ENCODE measurements around the gene DAZAP2.
"Not testable (repeated sequence)": the region's sequence is repeated elsewhere in the genome, so short reads cannot be mapped to it uniquely, and the experiment has no call there.

Gene DAZAP2

DNA sequence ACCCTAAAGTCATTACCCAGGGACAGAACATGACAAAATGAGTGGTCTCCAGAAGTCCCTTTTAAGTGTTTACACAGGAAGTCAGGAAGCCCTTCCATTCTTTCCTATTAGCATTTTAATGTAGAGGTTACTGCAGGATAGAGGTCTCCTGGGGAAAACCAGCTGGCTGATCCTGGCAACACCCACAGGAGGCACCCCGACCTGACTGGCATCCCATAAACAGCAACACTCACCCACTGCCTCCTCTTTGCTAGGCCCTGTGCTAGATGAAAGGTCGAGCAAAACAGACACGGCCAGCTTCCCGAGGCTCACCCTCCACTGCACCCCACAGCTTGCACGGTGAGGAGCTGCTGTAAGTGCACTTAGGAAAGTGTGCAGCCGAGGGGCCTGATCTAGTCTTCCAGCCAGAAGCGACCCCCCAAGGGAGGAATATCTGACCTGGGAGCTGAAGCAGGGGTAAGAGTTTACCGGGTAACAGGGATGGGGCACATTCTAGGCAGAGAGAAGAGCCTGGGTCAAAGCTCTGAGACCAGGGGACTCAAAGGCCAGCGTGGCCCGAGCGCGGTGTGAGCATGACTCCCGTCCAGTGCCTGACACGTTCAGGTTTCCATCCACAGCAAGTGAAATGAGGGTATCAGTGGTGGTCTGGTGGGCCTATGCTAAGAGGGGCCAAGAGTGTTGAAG is 9.0 kb downstream of the DAZAP2 start:
- no peak for DNase-seq

DNA sequence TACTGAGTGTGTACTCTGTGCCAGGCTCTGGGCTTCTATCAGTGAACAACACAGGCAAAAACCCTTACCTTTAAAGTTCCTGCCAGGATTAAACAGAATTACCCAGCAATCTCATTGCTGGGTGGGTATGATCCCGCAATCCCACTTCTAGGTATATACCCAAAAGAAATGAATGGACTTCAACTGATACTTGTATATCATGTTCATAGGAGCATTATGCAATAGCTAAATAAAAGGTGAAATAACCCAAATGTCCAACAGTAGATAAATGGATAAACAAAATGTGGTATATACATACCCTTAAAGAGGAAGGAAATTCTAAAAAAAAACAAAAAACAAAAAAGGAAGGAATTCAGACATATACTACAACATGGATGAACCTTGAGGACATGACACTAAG is 14.7 kb downstream of the DAZAP2 start:
- DNase-seq: no peak

DNA sequence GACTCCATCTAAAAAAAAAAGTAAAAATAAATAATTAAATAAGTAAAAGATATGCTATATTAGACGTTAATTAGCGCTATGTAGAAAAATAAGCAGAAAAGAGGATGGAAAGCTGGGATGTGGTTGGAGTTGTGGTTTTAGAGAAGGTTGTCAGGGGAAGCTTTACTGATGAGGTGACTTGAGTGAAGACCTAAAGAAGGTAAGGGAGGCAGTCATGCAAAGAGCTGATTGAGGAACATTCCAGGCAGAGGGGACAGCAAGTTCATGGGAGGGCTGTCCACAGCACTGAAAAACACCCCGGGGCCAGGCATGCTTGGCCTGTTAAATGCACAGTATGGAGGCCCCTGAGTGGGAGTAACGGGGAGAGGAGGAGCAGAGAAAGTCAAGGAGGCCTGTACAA is 15.9 kb downstream of the DAZAP2 start:
- DNase-seq: no peak

DNA sequence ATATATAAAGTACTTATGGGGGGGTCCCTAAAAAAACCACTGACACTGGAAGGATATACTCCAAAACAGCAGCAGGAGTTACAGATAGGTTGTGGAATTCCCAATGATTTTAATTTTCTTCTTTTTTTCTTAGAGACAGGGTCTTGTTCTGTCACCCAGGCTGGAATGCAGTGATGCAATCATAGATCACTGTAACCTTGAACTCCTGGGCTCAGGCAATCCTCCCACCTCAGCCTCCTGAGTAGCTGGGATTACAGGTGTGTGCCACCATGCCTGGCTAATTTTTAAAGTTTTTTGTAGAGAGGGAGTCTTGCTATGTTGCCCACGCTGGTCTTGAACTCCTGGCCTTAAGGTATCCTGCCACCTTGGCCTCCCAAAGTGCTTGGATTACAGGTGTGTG is 21.0 kb downstream of the DAZAP2 start:
- DNase-seq: not testable (repeated sequence)

DNA sequence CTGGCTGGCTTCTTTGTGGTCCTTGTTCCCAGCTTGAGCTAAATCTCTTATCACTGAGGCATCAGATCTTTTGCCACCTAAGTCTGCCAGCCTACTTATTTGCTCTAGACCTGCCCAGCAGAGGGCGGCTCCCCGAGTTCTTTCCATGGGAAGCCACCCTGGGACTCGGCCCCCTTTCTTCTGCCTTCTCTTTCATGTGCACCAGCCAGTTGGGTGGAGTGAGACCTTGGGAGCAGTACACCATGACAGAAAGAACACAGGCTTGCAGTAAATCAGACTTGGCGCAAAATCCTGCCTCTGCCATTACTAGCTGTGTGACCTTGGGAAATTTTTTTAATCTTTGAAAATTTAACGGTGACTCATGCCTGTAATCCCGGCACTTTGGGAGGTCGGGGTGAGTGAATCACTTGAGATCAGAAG is 24.1 kb downstream of the DAZAP2 start:
- no peak for DNase-seq

DNA sequence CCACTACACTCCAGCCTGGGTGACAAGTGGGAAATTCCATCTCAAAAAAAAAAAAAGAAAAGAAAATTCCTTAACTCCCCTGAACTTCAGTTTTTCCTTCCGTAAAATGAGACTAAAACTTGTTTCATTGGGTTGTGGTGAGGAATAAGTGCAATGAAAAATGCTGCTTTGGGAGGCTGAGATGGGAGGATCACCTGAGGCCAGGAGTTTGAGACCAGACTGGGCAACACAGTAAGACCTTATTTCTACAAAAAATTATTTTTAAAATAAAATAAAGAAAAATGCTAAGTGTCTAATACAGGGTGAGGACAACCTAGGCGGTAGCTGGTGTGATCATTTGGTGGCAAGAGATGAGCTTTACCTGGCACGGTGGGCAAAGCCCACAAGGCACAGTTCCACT is 24.7 kb downstream of the DAZAP2 start:
- no peak for DNase-seq

DNA sequence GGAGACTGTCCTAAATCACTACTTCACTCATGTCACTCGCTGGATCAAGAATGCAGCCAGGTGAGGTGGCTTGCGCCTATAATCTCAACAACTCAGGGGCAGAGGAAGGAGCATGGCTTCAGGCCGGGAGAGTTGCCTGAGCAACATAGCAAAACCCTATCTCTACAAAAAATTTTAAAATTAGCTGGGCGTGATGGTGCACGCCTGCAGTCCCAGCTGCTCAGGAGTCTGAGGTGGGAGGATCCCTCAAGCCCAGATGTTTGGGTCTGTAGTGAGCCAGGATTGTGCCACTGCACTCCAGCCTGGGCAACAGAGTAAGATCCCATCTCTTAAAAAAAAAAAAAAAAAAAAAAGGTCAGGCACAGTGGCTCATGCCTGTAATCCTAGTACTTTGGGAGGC is 25.7 kb downstream of the DAZAP2 start:
- DNase-seq: no peak

DNA sequence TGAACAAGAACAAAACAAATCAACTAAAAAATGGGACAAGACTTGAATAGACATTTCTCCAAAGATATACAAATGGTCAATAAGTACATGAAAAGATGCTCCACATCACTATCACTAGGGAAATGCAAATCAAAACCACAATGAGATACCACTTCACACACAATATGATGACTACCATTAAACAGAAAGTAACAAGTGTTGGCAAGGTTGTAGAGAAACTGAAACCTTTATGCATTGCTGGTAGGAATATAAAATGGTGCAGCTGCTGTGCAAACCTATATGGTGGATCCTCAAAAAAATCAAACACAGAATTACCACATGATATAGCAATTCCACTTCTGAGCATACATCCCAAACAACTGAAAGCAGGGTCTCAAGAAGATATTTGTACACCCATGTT is 26.4 kb downstream of the DAZAP2 start:
- no peak for DNase-seq

DNA sequence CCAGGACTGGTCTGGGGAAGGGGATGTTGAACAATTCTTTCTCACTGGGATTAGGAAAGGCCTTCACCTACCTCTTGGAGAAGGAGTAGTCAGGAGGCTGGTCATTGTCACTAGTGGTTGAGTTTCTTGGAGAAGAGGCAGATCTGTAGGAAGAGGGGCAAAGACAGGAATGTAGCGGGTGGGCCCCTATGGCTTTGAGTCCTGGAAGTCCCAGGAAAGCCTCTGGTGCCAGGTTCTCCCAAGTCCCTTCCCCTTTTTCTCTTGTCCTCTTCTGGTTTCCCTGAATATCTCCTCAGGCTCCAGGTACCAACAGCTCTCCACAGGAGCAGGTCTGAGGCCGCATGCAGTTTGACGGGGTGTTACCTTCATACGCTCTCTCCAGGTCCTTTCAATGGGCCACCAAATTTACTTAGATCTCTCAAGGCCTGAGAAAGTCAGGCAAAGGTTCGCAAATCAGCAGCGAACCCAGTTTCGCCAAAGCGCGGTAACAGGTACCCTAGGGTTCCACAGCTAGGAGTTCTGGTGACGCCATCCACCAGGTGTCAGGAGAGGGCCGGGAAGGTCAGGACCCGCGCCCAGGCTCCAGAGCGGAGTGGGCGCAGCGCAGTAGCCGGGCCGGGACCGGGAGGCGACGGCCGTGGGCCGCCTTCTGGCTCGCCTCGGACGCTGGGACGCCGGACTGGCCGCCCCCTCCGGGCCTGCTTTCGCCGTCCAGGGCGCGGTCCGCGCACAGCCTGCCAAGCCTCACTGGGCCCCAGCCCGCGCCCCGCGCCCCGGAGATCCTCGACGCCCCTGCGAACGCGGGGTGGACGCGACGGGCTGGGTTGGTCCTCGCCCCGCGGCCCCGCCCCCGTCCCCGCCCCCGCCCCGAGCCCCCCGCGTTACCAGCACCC is 30.8 kb downstream of the DAZAP2 start:
- peak; percentile 46 for DNase-seq

DNA sequence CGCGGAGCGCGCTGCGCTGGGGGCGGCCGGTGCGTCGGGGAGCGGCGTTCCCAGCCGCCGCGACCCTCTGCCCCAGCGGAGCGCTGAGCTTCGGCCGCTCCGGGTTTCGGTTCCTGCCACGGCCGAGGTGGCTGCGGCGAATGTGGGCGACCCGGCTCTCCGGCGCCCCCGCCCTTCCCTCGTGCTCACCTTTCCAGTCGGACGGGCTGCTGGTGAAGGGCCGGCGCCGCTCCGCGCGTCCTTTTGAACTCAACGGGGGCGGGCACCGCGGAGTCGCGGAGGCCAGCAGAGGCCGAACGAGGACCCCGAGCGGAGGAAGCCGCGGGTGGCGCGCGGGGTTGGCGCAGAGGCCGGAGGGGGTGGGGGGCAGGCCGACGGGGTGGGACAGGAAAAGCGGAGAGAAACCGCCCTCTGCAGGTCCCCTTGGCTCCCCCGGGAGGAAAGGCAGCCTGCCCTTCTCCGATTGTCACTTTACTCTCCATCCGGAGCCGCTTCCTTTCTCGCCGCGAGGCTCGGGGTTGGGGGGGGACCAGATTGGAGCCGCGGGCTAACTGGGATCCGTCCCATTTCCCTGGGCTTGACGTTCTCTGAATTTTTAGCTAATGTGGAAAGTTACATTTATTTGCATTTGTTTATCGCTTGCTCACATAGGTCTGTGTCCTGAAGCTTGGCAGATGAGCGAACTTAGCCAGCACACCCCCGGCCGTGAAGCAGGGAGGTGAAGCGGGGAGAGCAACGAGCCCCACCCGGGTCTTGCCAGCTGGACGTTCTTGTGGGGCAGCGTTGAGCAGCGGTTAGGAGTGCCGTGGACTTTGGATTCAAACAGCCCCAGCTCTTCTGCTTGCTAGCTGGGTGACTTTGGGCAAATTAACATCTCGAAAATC is 31.7 kb downstream of the DAZAP2 start, which contains the start of gene SMAGP:
TSS of gene SMAGP (minus strand) at position 349 of the 884 bp plus-strand sequence. CDS start 1,137 bp downstream, outside the sequence.
- DNase-seq: peak; percentile 49

DNA sequence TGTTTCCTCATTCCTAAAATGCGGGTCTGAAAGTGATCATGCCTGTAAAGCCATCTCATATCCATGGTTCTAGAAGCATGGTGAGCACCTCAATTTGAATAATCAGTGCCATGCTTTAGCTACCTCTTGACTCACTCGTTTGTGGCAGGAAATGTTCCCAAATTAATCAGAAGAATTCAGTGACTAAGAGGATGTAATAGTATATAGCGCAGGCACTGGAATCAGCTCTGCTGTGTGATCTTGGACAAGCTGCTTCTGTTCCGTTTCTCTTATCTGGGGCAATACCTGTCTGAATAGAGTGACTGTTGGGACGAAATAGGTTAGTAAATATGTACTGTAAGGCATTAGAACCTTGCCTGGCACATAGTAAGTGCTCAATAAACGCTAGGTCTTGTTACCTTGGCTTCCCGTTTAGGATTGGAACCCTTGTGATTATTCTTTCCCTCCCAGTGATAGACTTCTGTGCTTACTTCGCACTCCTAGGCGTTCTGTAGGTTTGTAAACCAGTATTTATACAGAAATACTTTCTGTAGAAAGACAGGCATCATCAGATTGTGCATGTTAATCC is 32.4 kb downstream of the DAZAP2 start:
- no peak for DNase-seq

DNA sequence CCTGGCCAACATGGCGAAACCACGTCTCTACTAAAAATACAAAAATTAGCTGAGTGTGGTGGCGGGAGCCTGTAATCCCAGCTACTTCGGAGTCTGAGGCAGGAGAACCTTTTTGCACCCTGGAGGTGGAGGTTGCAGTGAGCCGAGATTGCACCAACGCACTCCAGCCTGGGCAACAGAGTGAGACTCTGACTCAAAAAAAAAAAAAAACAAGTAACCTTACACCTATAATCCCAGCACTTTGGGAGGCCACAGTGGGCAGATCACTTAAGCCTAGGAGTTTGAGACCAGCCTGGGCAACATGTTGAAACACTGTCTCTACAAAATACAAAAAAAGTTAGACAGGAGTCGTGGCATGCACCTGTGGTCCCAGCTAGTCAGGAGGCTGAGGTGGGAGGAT is 34.2 kb downstream of the DAZAP2 start:
- DNase-seq: not testable (repeated sequence)

DNA sequence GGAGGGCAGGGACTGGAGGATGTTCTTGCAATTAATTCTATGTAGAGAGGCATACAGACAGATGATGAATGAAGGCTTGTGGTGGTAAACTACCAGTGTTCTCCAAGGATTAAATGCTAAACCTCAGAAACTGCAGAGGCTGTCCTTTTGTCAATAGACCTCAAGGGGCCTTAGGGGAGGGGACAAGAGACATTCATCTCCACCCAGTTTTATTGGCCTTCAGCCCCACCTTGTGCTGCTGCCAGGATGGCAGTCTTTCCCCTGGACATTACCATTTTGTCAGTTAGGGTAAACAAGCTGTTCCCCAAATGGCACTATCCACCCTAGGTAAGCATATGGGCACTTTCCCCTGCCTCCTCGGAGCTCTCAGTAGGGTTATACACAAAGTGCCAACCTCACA is 36.5 kb downstream of the DAZAP2 start:
- no peak for DNase-seq

DNA sequence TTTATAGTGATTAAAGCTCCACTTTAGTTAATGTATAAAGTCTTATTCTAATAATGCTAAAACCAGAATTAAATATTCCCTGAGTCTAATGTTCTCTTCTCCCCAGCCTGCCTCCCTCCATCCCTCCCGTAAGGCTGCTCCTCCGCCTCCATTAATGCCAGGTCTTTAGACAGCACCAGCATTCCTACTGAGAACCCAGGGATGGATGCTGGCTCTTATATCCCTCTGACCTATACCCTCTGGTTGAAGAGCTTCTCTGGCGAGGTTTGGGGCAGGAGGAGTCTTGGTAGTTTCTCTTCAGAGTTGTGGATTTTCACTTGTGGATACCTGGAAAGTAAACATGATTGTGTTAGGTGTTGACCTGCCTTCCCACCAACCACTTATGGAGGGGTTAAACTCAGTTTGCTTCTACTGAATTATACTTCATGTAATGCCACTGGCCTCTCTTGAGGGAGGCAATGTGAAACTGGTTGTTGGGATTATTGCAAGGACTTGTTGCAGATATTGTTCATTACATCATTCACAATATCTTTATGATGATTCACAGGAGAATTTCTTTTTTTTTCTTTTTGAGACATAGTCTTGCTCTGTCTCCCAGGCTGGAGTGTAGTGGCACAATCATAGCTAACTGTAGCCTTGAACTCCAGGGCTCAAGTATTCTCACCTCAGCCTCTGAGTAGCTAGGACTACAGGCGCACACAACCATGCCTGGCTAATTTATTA is 42.7 kb downstream of the DAZAP2 start:
- DNase-seq: no peak

DNA sequence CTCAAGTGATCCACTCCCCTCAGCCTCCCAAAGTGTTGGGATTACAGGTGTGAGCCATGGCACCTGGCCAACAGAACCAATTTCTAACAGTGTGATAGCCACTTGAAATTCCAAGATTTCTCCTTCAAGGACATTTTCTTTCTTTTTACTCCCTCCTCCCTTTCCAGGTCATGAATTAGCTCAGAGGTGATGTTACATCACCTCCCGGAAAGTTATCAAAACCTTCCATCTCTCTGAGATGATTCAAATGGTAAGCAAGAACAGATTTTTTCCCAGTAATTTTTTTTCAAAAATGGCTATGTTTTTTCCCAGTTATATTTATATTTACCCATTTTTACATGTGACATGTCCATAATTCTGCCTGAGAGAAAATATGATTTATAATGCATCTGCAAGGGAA is 47.2 kb downstream of the DAZAP2 start:
- DNase-seq: no peak

DNA sequence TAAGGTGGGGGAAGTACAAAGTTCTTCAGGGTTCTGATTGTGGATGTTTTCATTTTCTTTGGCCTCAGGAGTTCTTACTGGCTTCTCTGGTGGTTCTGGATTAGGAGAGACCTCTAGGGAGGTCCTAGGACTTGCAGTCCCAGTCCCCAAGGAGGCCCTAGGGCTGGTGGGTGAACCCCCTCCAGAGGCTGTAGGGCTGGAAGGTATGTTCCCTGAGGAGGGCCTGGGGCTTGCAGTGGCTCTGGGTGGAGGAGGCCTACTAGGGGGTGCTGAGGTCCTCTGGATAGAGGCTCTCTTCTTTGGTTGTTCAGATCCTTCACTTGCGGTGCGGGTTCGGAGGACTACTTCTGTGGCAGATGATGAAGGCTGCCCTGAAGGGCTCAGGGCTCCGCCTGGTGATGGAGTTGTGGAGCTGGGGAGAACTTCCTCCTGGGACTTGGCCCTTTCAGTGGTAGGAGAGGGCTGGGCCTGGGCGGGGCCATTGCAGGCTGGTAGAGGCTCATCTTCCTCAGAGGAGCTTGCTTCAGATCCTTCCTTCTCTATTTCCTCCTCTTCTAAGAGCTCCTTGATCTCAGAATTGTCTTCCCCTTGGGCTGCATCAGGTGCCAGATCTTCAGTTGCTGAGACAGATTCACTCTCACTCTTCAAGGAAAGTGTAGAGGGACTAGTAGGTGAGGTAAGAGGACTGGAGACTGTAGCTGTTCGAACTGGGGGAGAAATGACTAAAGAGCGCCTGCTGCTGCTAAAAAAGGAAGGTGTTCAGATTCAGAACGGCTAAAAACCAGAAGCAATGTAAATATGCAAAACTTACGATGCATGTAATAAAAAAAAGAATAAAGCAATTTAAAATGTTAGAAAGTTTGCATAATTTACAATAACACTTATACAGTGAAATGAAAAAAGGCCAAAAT is 53.2 kb downstream of the DAZAP2 start:
- not testable (repeated sequence) for DNase-seq
